ENCODE measurements around the gene PLCB1.

Gene PLCB1

GRCh38 chr20:8166730-8167129, 34.7 kb downstream of the PLCB1 start:
- FAIRE-seq = no peak
- no peak for TF ChIP-seq POLR2AphosphoS5 (IDR thresholded peaks at IDR 0.05; ENCODE audit: low read depth, low read length)
- TF ChIP-seq POLR2A (IDR thresholded peaks at IDR 0.05; ENCODE audit: low read depth, low read length) = no peak
- TF ChIP-seq TAF1 (IDR thresholded peaks at IDR 0.05; ENCODE audit: borderline replicate concordance, low read depth, low read length) = no peak

GRCh38 chr20:8168785-8169288, 36.8 kb downstream of the PLCB1 start:
- DNase-seq (ENCODE audit: insufficient read length) (no peak), FAIRE-seq (no peak)
- no peak for TF ChIP-seq POLR2A (IDR thresholded peaks at IDR 0.05; ENCODE audit: low read depth, low read length)
- no peak for TF ChIP-seq TAF1 (IDR thresholded peaks at IDR 0.05; ENCODE audit: borderline replicate concordance, low read depth, low read length)
- no peak for TF ChIP-seq POLR2AphosphoS5 (IDR thresholded peaks at IDR 0.05; ENCODE audit: low read depth, low read length)

More at GRCh38 chr20:8166730-8167129, 34.7 kb downstream of the PLCB1 start:
- DNase-seq (ENCODE audit: insufficient read length) = no peak

GRCh38 chr20:8170921-8171320, 38.9 kb downstream of the PLCB1 start:
- no peak for DNase-seq (ENCODE audit: insufficient read length)
- no peak for TF ChIP-seq POLR2A (IDR thresholded peaks at IDR 0.05; ENCODE audit: low read depth, low read length)
- TF ChIP-seq TAF1 (IDR thresholded peaks at IDR 0.05; ENCODE audit: borderline replicate concordance, low read depth, low read length) = no peak
- no peak for TF ChIP-seq POLR2AphosphoS5 (IDR thresholded peaks at IDR 0.05; ENCODE audit: low read depth, low read length)
- FAIRE-seq = no peak

GRCh38 chr20:8172191-8172590, 40.1 kb downstream of the PLCB1 start:
- DNase-seq (ENCODE audit: insufficient read length) (no peak), FAIRE-seq (no peak)
- no peak for TF ChIP-seq POLR2AphosphoS5 (IDR thresholded peaks at IDR 0.05; ENCODE audit: low read depth, low read length)
- TF ChIP-seq TAF1 (IDR thresholded peaks at IDR 0.05; ENCODE audit: borderline replicate concordance, low read depth, low read length) = no peak
- TF ChIP-seq POLR2A (IDR thresholded peaks at IDR 0.05; ENCODE audit: low read depth, low read length) = no peak

- DNase-seq (ENCODE audit: insufficient read length) (no peak), FAIRE-seq (no peak)
- TF ChIP-seq POLR2A (IDR thresholded peaks at IDR 0.05; ENCODE audit: low read depth, low read length) (no peak), TAF1 (IDR thresholded peaks at IDR 0.05; ENCODE audit: borderline replicate concordance, low read depth, low read length) (no peak), POLR2AphosphoS5 (IDR thresholded peaks at IDR 0.05; ENCODE audit: low read depth, low read length) (no peak)
Measured at GRCh38 chr20:8175741-8176675, 43.9 kb downstream of the PLCB1 start.

- TF ChIP-seq POLR2AphosphoS5 (IDR thresholded peaks at IDR 0.05; ENCODE audit: low read depth, low read length) (no peak), POLR2A (IDR thresholded peaks at IDR 0.05; ENCODE audit: low read depth, low read length) (no peak), TAF1 (IDR thresholded peaks at IDR 0.05; ENCODE audit: borderline replicate concordance, low read depth, low read length) (no peak)
- FAIRE-seq = no peak
- no peak for DNase-seq (ENCODE audit: insufficient read length)
Measured at GRCh38 chr20:8183526-8183925, 51.5 kb downstream of the PLCB1 start.

- TF ChIP-seq POLR2AphosphoS5 (IDR thresholded peaks at IDR 0.05; ENCODE audit: low read depth, low read length) (no peak), TAF1 (IDR thresholded peaks at IDR 0.05; ENCODE audit: borderline replicate concordance, low read depth, low read length) (no peak), POLR2A (IDR thresholded peaks at IDR 0.05; ENCODE audit: low read depth, low read length) (no peak)
- peak; percentile 48 for FAIRE-seq
- no peak for DNase-seq (ENCODE audit: insufficient read length)
Measured at GRCh38 chr20:8187740-8188139, 55.7 kb downstream of the PLCB1 start.

- no peak for TF ChIP-seq POLR2AphosphoS5 (IDR thresholded peaks at IDR 0.05; ENCODE audit: low read depth, low read length)
- TF ChIP-seq POLR2A (IDR thresholded peaks at IDR 0.05; ENCODE audit: low read depth, low read length) = no peak
- TF ChIP-seq TAF1 (IDR thresholded peaks at IDR 0.05; ENCODE audit: borderline replicate concordance, low read depth, low read length) = no peak
- DNase-seq (ENCODE audit: insufficient read length) (no peak), FAIRE-seq (no peak)
Measured at GRCh38 chr20:8190043-8190880, 58.2 kb downstream of the PLCB1 start.

GRCh38 chr20:8194721-8195120, 62.7 kb downstream of the PLCB1 start:
- no peak for DNase-seq (ENCODE audit: insufficient read length)
- TF ChIP-seq POLR2AphosphoS5 (IDR thresholded peaks at IDR 0.05; ENCODE audit: low read depth, low read length) (no peak), POLR2A (IDR thresholded peaks at IDR 0.05; ENCODE audit: low read depth, low read length) (no peak), TAF1 (IDR thresholded peaks at IDR 0.05; ENCODE audit: borderline replicate concordance, low read depth, low read length) (no peak)
- no peak for FAIRE-seq

- DNase-seq (ENCODE audit: insufficient read length) (no peak), FAIRE-seq (no peak)
- TF ChIP-seq TAF1 (IDR thresholded peaks at IDR 0.05; ENCODE audit: borderline replicate concordance, low read depth, low read length) (no peak), POLR2A (IDR thresholded peaks at IDR 0.05; ENCODE audit: low read depth, low read length) (no peak), POLR2AphosphoS5 (IDR thresholded peaks at IDR 0.05; ENCODE audit: low read depth, low read length) (no peak)
Measured at GRCh38 chr20:8196096-8196495, 64.0 kb downstream of the PLCB1 start.

GRCh38 chr20:8200220-8200619, 68.2 kb downstream of the PLCB1 start:
- no peak for DNase-seq (ENCODE audit: insufficient read length)
- FAIRE-seq = no peak
- TF ChIP-seq POLR2A (IDR thresholded peaks at IDR 0.05; ENCODE audit: low read depth, low read length) (no peak), TAF1 (IDR thresholded peaks at IDR 0.05; ENCODE audit: borderline replicate concordance, low read depth, low read length) (no peak), POLR2AphosphoS5 (IDR thresholded peaks at IDR 0.05; ENCODE audit: low read depth, low read length) (no peak)
